Neuronal stem cell (in vitro differentiated cells): ENCODE data around the gene GPR52.

Experiments used
- DNase-seq: peaks from one replicate; pipeline ENCODE4 v3.0.0-alpha.2; 2013; ENCODE audit warnings: low spot score
- H2AFZ ChIP-seq: one replicate; pipeline ENCODE4 v1.6.1; 2013; ENCODE audit warnings: mild to moderate bottlenecking, low read length, inconsistent platforms
- H2AK5ac ChIP-seq: 2 replicates; pipeline ENCODE4 v1.6.1; 2013; ENCODE audit warnings: low read depth, mild to moderate bottlenecking, inconsistent platforms, low read length, moderate library complexity, mixed read lengths
- H2BK120ac ChIP-seq: 2 replicates; pipeline ENCODE4 v1.6.1; 2013; ENCODE audit warnings: low read depth, mild to moderate bottlenecking, inconsistent platforms, low read length, moderate library complexity, mixed read lengths
- H2BK12ac ChIP-seq: one replicate; pipeline ENCODE4 v1.6.1; 2013; ENCODE audit warnings: low read length, inconsistent platforms
- H2BK15ac ChIP-seq: 2 replicates; pipeline ENCODE4 v1.6.1; 2013; ENCODE audit warnings: mild to moderate bottlenecking, low read length, inconsistent platforms, mixed read lengths
- H2BK5ac ChIP-seq: one replicate; pipeline ENCODE4 v1.6.1; 2013; ENCODE audit warnings: inconsistent platforms, mild to moderate bottlenecking, low read length, moderate library complexity
- H3K14ac ChIP-seq: one replicate; pipeline ENCODE4 v1.6.1; 2013; ENCODE audit warnings: low read length, inconsistent platforms
- H3K18ac ChIP-seq: 2 replicates; pipeline ENCODE4 v1.6.1; 2013; ENCODE audit warnings: low read length, inconsistent platforms
- H3K23ac ChIP-seq: 2 replicates; pipeline ENCODE4 v1.6.1; 2013; ENCODE audit warnings: low read depth, mild to moderate bottlenecking, mixed read lengths, low read length, inconsistent platforms; ENCODE audit not compliant: poor library complexity
- H3K27ac ChIP-seq: replicated peaks from 3 replicates; pipeline ENCODE4 v1.5.1; 2013; ENCODE audit warnings: low read length, inconsistent platforms
- H3K27me3 ChIP-seq, 3 experiments: 2 replicates each; pipeline ENCODE4 v1.6.1; 2013; ENCODE audit warnings: low read length in 3 of 3, mild to moderate bottlenecking in 2 of 3, inconsistent platforms in 1 of 3, low read depth in 1 of 3, mixed read lengths in 1 of 3, moderate library complexity in 1 of 3; ENCODE audit not compliant: control insufficient read depth in 3 of 3, insufficient read depth in 3 of 3
- H3K36me3 ChIP-seq, 2 donors: replicated peaks in 1 of 2; 2 replicates each; pipeline ENCODE4 v1.6.1; 2013; ENCODE audit warnings: low read length in 2 of 2; ENCODE audit not compliant: control insufficient read depth in 2 of 2, insufficient read depth in 2 of 2
- H3K4ac ChIP-seq: 2 replicates; pipeline ENCODE4 v1.6.1; 2013; ENCODE audit warnings: inconsistent platforms, mild to moderate bottlenecking, low read length, moderate library complexity
- H3K4me1 ChIP-seq, 2 donors: 1 replicate in 1 of 2; 2 replicates in 1 of 2; pipeline ENCODE4 v1.6.1; 2013; ENCODE audit warnings: low read length in 2 of 2, low read depth in 1 of 2; ENCODE audit not compliant: control insufficient read depth in 2 of 2, insufficient read depth in 1 of 2
- H3K4me2 ChIP-seq: one replicate; pipeline ENCODE4 v1.6.1; 2013; ENCODE audit warnings: mild to moderate bottlenecking, low read length, inconsistent platforms; ENCODE audit not compliant: insufficient read depth, poor library complexity, severe bottlenecking
- H3K4me3 ChIP-seq, 2 donors: 2 replicates each; pipeline ENCODE4 v1.5.1; 2013; ENCODE audit warnings: low read length in 2 of 2, mild to moderate bottlenecking in 2 of 2, inconsistent platforms in 1 of 2, moderate library complexity in 1 of 2
- H3K79me1 ChIP-seq: one replicate; pipeline ENCODE4 v1.6.1; 2013; ENCODE audit warnings: low read depth, mild to moderate bottlenecking, inconsistent platforms, low read length, moderate library complexity
- H3K9ac ChIP-seq: one replicate; pipeline ENCODE4 v1.6.1; 2013; ENCODE audit warnings: mild to moderate bottlenecking, low read depth, low read length, inconsistent platforms; ENCODE audit not compliant: poor library complexity
- H3K9me3 ChIP-seq, 2 donors: replicated peaks in 1 of 2; 2 replicates each; pipeline versions ENCODE3 to v1.6.1; 2013; ENCODE audit warnings: low read length in 2 of 2, mild to moderate bottlenecking in 2 of 2, inconsistent platforms in 1 of 2, low read depth in 1 of 2, mixed read lengths in 1 of 2, moderate library complexity in 1 of 2; ENCODE audit not compliant: control insufficient read depth in 2 of 2, insufficient read depth in 1 of 2
- H4K8ac ChIP-seq: one replicate; pipeline ENCODE4 v1.6.1; 2013; ENCODE audit warnings: low read depth, mild to moderate bottlenecking, inconsistent platforms, low read length, moderate library complexity
- H4K91ac ChIP-seq: one replicate; pipeline ENCODE4 v1.6.1; 2013; ENCODE audit warnings: low read length, low read depth, mild to moderate bottlenecking, inconsistent platforms; ENCODE audit not compliant: poor library complexity
- WGBS, 2 donors: extraction: QIAGEN DNeasy Blood & Tissue Kit; methylation state at CpG; one replicate each; pipeline ENCODE4 v1.1.7; 2013; ENCODE audit warnings: missing lambda C conversion rate in 2 of 2, mixed read lengths in 1 of 2; ENCODE audit not compliant: insufficient read length in 2 of 2, insufficient replicate concordance in 1 of 2; ENCODE audit errors: extremely low coverage in 2 of 2; 5-methylcytosine and 5-hydroxymethylcytosine counted together

GPR52 gene

DNA sequence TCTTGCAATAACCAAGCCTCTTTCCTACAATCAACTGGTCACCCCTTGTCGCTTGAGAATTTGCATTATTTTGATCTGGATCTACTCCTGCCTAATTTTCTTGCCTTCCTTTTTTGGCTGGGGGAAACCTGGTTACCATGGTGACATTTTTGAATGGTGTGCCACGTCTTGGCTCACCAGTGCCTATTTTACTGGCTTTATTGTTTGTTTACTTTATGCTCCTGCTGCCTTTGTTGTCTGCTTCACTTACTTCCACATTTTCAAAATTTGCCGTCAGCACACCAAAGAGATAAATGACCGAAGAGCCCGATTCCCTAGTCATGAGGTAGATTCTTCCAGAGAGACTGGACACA, 743 bp downstream of the GPR52 start:
- no peak overlapping the region for H2BK120ac ChIP-seq
- no peak overlapping the region for H2AFZ ChIP-seq
- H2BK12ac ChIP-seq = no peak overlapping the region
- H3K4me2 ChIP-seq = no peak overlapping the region
- WGBS, 2 donors = no CpG with 5 or more reads among the region's 5 CpGs
- no peaks in the 10 kb centered on the region for H3K36me3 ChIP-seq
- no peak overlapping the region for H3K14ac ChIP-seq
- H2BK5ac ChIP-seq = no peak overlapping the region
- no peak overlapping the region for H4K8ac ChIP-seq
- no peak overlapping the region for H2AK5ac ChIP-seq
- no peaks in the 10 kb centered on the region for H3K9me3 ChIP-seq
- no peak overlapping the region for H3K4me3 ChIP-seq
- H3K23ac ChIP-seq = no peak overlapping the region
- no peak for DNase-seq
- H3K4me1 ChIP-seq = peaks cover 4 to 5% of the 10 kb centered on the region in 2 donors
- no peak overlapping the region for H3K27ac ChIP-seq
- no peak overlapping the region for H3K9ac ChIP-seq
- H3K18ac ChIP-seq = no peak overlapping the region
- no peak overlapping the region for H4K91ac ChIP-seq
- H3K27me3 ChIP-seq = no peaks in the 10 kb centered on the region
- no peak overlapping the region for H2BK15ac ChIP-seq
- H3K79me1 ChIP-seq = no peaks in the 10 kb centered on the region
- H3K4ac ChIP-seq = no peak overlapping the region

DNA sequence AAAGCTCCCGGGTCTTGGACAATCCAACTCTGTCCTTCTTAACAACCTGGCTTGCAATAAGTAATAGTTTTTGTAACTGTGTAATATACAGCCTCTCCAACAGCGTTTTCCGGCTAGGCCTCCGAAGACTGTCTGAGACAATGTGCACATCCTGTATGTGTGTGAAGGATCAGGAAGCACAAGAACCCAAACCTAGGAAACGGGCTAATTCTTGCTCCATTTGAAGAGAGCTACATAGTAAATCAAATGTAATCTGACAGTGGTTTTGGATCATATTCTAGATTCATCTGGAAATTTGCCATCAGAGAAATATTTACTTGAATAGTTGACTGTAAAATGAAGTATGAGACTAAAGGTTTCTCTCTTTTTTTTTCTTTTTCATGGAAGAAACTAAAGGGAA, 1.2 kb downstream of the GPR52 start:
- H2BK5ac ChIP-seq = no peak overlapping the region
- no peak overlapping the region for H3K23ac ChIP-seq
- H3K4me2 ChIP-seq = no peak overlapping the region
- no peak overlapping the region for H3K18ac ChIP-seq
- no peaks in the 10 kb centered on the region for H3K9me3 ChIP-seq
- no peak overlapping the region for H2BK12ac ChIP-seq
- H2AK5ac ChIP-seq = no peak overlapping the region
- H2BK120ac ChIP-seq = no peak overlapping the region
- DNase-seq = no peak
- H3K27me3 ChIP-seq = no peaks in the 10 kb centered on the region
- H3K79me1 ChIP-seq = no peaks in the 10 kb centered on the region
- H4K91ac ChIP-seq = no peak overlapping the region
- no peak overlapping the region for H3K27ac ChIP-seq
- no peak overlapping the region for H3K4me3 ChIP-seq
- H3K36me3 ChIP-seq = no peaks in the 10 kb centered on the region
- no peak overlapping the region for H2AFZ ChIP-seq
- no peak overlapping the region for H4K8ac ChIP-seq
- H3K9ac ChIP-seq = no peak overlapping the region
- no peak overlapping the region for H2BK15ac ChIP-seq
- H3K4me1 ChIP-seq = peaks cover 4 to 5% of the 10 kb centered on the region in 2 donors
- no CpG with 5 or more reads among the region's 5 CpGs for WGBS, 2 donors
- no peak overlapping the region for H3K4ac ChIP-seq
- H3K14ac ChIP-seq = no peak overlapping the region

DNA sequence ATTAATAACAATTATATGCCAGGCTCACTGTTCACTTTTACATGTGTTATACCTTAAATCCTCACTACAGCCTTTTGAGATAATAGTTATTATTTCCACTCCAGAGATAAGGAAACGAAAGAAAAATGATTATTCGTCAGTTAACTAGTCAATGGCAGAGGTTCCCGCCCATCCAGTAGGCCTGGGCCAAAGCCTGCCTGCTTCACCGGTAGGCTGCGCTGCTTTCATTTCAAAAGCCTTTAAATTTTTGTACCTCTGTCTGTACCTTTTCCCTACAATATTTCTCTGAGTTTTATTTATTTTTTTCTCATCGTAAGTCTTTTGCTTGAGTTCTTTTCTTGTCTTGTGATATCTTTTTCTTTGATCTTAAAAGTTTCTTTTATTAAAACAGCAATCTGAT, 3.6 kb downstream of the GPR52 start:
- no peak for DNase-seq

DNA sequence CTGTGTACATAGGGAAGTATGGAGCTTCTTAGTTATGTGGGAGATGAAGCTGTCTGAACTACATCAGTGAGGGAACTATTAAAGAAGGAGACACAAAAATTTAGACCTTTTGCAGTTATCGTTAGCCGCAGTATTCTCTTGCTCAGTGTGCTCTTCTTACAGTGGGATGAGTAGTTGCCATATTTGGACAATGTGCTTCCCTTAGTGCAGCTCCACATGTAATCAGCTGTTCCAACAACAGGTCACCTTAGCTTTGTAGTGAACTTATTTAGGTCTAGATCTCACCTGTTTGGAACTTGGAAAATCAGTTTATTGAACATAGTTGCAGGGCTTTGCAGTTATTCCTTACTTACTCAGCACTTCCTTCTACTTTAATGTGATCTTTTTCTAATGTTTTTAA, 18.1 kb downstream of the GPR52 start:
- Histone ChIP-seq H4K91ac (no peak overlapping the region), H3K4me1 (no peaks in the 10 kb centered on the region), H3K4ac (no peak overlapping the region), H3K27me3 (no peaks in the 10 kb centered on the region), H3K18ac (no peak overlapping the region), H3K14ac (no peak overlapping the region), H2AK5ac (no peak overlapping the region), H3K9me3 (no peaks in the 10 kb centered on the region), H3K27ac (no peak overlapping the region), H4K8ac (no peak overlapping the region), H3K9ac (no peak overlapping the region), H3K79me1 (no peaks in the 10 kb centered on the region), H3K4me2 (no peak overlapping the region), H2BK12ac (no peak overlapping the region), H3K23ac (no peak overlapping the region), H3K36me3 (no peaks in the 10 kb centered on the region), H2AFZ (no peak overlapping the region), H2BK120ac (no peak overlapping the region), H2BK15ac (no peak overlapping the region), H3K4me3 (no peak overlapping the region), H2BK5ac (no peak overlapping the region)
- no CpG with 5 or more reads among the region's 2 CpGs for WGBS, 2 donors
- no peak for DNase-seq

More for the DNA sequence above, 3.6 kb downstream of the GPR52 start:
- no peaks in the 10 kb centered on the region for H3K79me1 ChIP-seq
- H4K8ac ChIP-seq = no peak overlapping the region
- H3K4ac ChIP-seq = no peak overlapping the region
- no peak overlapping the region for H3K18ac ChIP-seq
- H3K23ac ChIP-seq = no peak overlapping the region
- peaks cover 0 to 1% of the 10 kb centered on the region in 2 donors for H3K4me1 ChIP-seq
- no peak overlapping the region for H3K9ac ChIP-seq
- H2BK5ac ChIP-seq = no peak overlapping the region
- H2BK120ac ChIP-seq = no peak overlapping the region
- no peak overlapping the region for H3K14ac ChIP-seq
- H2BK12ac ChIP-seq = no peak overlapping the region
- no peak overlapping the region for H3K4me3 ChIP-seq
- no peaks in the 10 kb centered on the region for H3K36me3 ChIP-seq
- no peak overlapping the region for H2AFZ ChIP-seq
- no peak overlapping the region for H3K27ac ChIP-seq
- H3K4me2 ChIP-seq = no peak overlapping the region
- no CpG with 5 or more reads among the region's 6 CpGs for WGBS, 2 donors
- H2BK15ac ChIP-seq = no peak overlapping the region
- H4K91ac ChIP-seq = no peak overlapping the region
- no peaks in the 10 kb centered on the region for H3K27me3 ChIP-seq
- no peak overlapping the region for H2AK5ac ChIP-seq
- H3K9me3 ChIP-seq = no peaks in the 10 kb centered on the region
